IMR-90 (cell line): ENCODE measurements around the gene RCL1. TPM values are rescaled to one million over a fixed set of nuclear protein-coding genes. Genes with fewer than 3 reads are reported as not detected.

ENCODE experiments used
- ATAC-seq: fragments of 200-7000 bp; cut with Tn5 transposase; 2 replicates; pipeline ENCODE4 v1.9.1; 2020; ENCODE audit warnings: low read depth, mild to moderate bottlenecking, moderate library complexity
- BruUV-seq: library from RNA; stranded (reverse); fragments of 400-500 nt; replicated peaks from 2 replicates; lab custom pipeline; 2021; lab: Mats Ljungman, UMichigan
- CTCF ChIA-PET: fragments of 300-600 bp; formaldehyde crosslinking; extraction: SDS; loops from one replicate; lab custom pipeline; 2021; ENCODE audit warnings: antibody characterized with exemption; lab: Yijun Ruan, JAX
- POLR2A ChIA-PET: fragments of 300-600 bp; sonication (Branson Sonifier 250); formaldehyde crosslinking; loops from one replicate; lab custom pipeline; 2022; ENCODE audit warnings: antibody characterized with exemption; ENCODE audit not compliant: unreplicated experiment; lab: Charles Lee
- DNase-seq: peaks from one replicate; pipeline ENCODE4 v3.0.0; 2013
- H2AFZ ChIP-seq: replicated peaks from 2 replicates; pipeline ENCODE3; 2013; ENCODE audit warnings: low read length, mild to moderate bottlenecking; ENCODE audit not compliant: poor library complexity
- H2AK5ac ChIP-seq: 2 replicates; pipeline ENCODE4 v1.6.1; 2013; ENCODE audit warnings: low read depth, low read length, inconsistent platforms
- H2AK9ac ChIP-seq: replicated peaks from 2 replicates; pipeline ENCODE3; 2013; ENCODE audit warnings: mild to moderate bottlenecking, low read depth, low read length, moderate library complexity; ENCODE audit not compliant: poor library complexity
- H2BK120ac ChIP-seq: 2 replicates; pipeline ENCODE4 v1.6.1; 2013; ENCODE audit warnings: low read depth, low read length, inconsistent platforms
- H2BK15ac ChIP-seq: 3 replicates; pipeline ENCODE4 v1.6.1; 2013; ENCODE audit warnings: low read depth, low read length, inconsistent platforms
- H2BK20ac ChIP-seq: 2 replicates; pipeline ENCODE4 v1.6.1; 2013; ENCODE audit warnings: low read depth, mild to moderate bottlenecking, inconsistent platforms, low read length, moderate library complexity
- H2BK5ac ChIP-seq: 2 replicates; pipeline ENCODE4 v1.6.1; 2013; ENCODE audit warnings: mild to moderate bottlenecking, low read depth, low read length, inconsistent platforms; ENCODE audit not compliant: poor library complexity, severe bottlenecking
- H3K14ac ChIP-seq: replicated peaks from 2 replicates; pipeline ENCODE4 v1.6.1; 2013; ENCODE audit warnings: low read depth, low read length, inconsistent platforms
- H3K18ac ChIP-seq: 2 replicates; pipeline ENCODE4 v1.6.1; 2013; ENCODE audit warnings: low read depth, low read length, control low read depth
- H3K23ac ChIP-seq: 2 replicates; pipeline ENCODE4 v1.6.1; 2013; ENCODE audit warnings: low read depth, low read length, inconsistent platforms
- H3K27ac ChIP-seq: 2 replicates; pipeline ENCODE4 v1.5.1; 2013; ENCODE audit warnings: mild to moderate bottlenecking, control low read depth, low read length; ENCODE audit not compliant: insufficient read depth
- H3K27me3 ChIP-seq: 2 replicates; pipeline ENCODE4 v1.6.1; 2013; ENCODE audit warnings: low read length; ENCODE audit not compliant: control insufficient read depth, insufficient read depth
- H3K36me3 ChIP-seq: 2 replicates; pipeline ENCODE4 v1.6.1; 2013; ENCODE audit warnings: low read length, mixed read lengths; ENCODE audit not compliant: control insufficient read depth, insufficient read depth
- H3K4ac ChIP-seq: 2 replicates; pipeline ENCODE4 v1.6.1; 2013; ENCODE audit warnings: low read depth, low read length, inconsistent platforms
- H3K4me1 ChIP-seq: 2 replicates; pipeline ENCODE4 v1.6.1; 2013; ENCODE audit warnings: low read length, mixed read lengths; ENCODE audit not compliant: control insufficient read depth, insufficient read depth
- H3K4me2 ChIP-seq: 2 replicates; pipeline ENCODE4 v1.6.1; 2013; ENCODE audit warnings: low read depth, mild to moderate bottlenecking, control low read depth, low read length, moderate library complexity
- H3K4me3 ChIP-seq: 2 replicates; pipeline ENCODE4 v1.5.1; 2013; ENCODE audit warnings: low read depth, mild to moderate bottlenecking, control low read depth, low read length, moderate library complexity; ENCODE audit not compliant: insufficient read depth
- H3K56ac ChIP-seq: 2 replicates; pipeline ENCODE4 v1.6.1; 2013; ENCODE audit warnings: low read length, inconsistent platforms; ENCODE audit not compliant: insufficient read depth; ENCODE audit errors: extremely low read depth
- H3K79me1 ChIP-seq, 2 experiments: 2 replicates each; pipeline ENCODE4 v1.6.1; 2013; ENCODE audit warnings: low read length in 2 of 2, inconsistent platforms in 1 of 2, low read depth in 1 of 2
- H3K9ac ChIP-seq: 2 replicates; pipeline ENCODE4 v1.6.1; 2013; ENCODE audit warnings: low read depth, low read length, control low read depth
- H3K9me1 ChIP-seq: 2 replicates; pipeline ENCODE4 v1.6.1; 2013; ENCODE audit warnings: low read length, inconsistent platforms; ENCODE audit not compliant: insufficient read depth
- H3K9me3 ChIP-seq: 2 replicates; pipeline ENCODE4 v1.6.1; 2013; ENCODE audit warnings: low read length; ENCODE audit not compliant: control insufficient read depth, insufficient read depth
- H4K20me1 ChIP-seq: 2 replicates; pipeline ENCODE4 v1.6.1; 2013; ENCODE audit warnings: low read length, inconsistent platforms; ENCODE audit not compliant: insufficient read depth
- H4K5ac ChIP-seq: 2 replicates; pipeline ENCODE4 v1.6.1; 2013; ENCODE audit warnings: mild to moderate bottlenecking, low read depth, low read length, control low read depth
- H4K8ac ChIP-seq, 2 experiments: 2 replicates each; pipeline ENCODE4 v1.6.1; 2013; ENCODE audit warnings: low read depth in 2 of 2, low read length in 2 of 2, control low read depth in 1 of 2, inconsistent platforms in 1 of 2
- H4K91ac ChIP-seq: 2 replicates; pipeline ENCODE4 v1.6.1; 2013; ENCODE audit warnings: low read depth, low read length, inconsistent platforms; ENCODE audit not compliant: insufficient read depth
- BHLHE40 ChIP-seq: fragments of 150-350 bp; IDR thresholded peaks from 2 replicates; pipeline ENCODE4 v1.6.1; 2016; ENCODE audit warnings: mild to moderate bottlenecking, low read depth, low read length
- CEBPB ChIP-seq: IDR thresholded peaks from 2 replicates; pipeline ENCODE4 v1.6.1; 2012; ENCODE audit warnings: low read depth, low read length, improper control_type of control experiment
- CHD1 ChIP-seq: IDR thresholded peaks from 2 replicates; pipeline ENCODE4 v1.6.1; 2012; ENCODE audit warnings: low read depth, low read length, improper control_type of control experiment
- FOS ChIP-seq: fragments of 150-350 bp; IDR thresholded peaks from 2 replicates; pipeline ENCODE4 v1.6.1; 2016; ENCODE audit warnings: low read depth, low read length
- MAFK ChIP-seq: IDR thresholded peaks from 2 replicates; pipeline ENCODE4 v1.6.1; 2012; ENCODE audit warnings: low read depth, low read length, improper control_type of control experiment
- MAZ ChIP-seq: IDR thresholded peaks from 2 replicates; pipeline ENCODE4 v1.6.1; 2012; ENCODE audit warnings: low read depth, mild to moderate bottlenecking, low read length, improper control_type of control experiment, moderate library complexity, borderline replicate concordance
- MXI1 ChIP-seq: IDR thresholded peaks from 2 replicates; pipeline ENCODE4 v1.6.1; 2012; ENCODE audit warnings: low read depth, mild to moderate bottlenecking, low read length, moderate library complexity, borderline replicate concordance
- NFE2L2 ChIP-seq: fragments of 150-350 bp; IDR thresholded peaks from 2 replicates; pipeline ENCODE4 v1.6.1; 2016; ENCODE audit warnings: low read depth, mild to moderate bottlenecking, low read length
- RCOR1 ChIP-seq: IDR thresholded peaks from 2 replicates; pipeline ENCODE4 v1.6.1; 2012; ENCODE audit warnings: mild to moderate bottlenecking, low read length, improper control_type of control experiment; ENCODE audit not compliant: insufficient replicate concordance
- RFX5 ChIP-seq: IDR thresholded peaks from 2 replicates; pipeline ENCODE4 v1.8.0; 2012; ENCODE audit warnings: low read depth, mild to moderate bottlenecking, low read length, moderate library complexity
- SMC3 ChIP-seq: fragments of 150-350 bp; IDR thresholded peaks from 2 replicates; pipeline ENCODE4 v1.6.1; 2016; ENCODE audit warnings: low read depth, mild to moderate bottlenecking, antibody characterized with exemption, low read length, moderate library complexity
- WGBS, 2 experiments: methylation state at CpG; one replicate each; pipeline versions ENCODE4 v1.1.5 to v1.1.7; 2013; ENCODE audit warnings: missing lambda C conversion rate in 2 of 2; ENCODE audit not compliant: insufficient read length in 1 of 2; ENCODE audit errors: extremely low coverage in 2 of 2; 5-methylcytosine and 5-hydroxymethylcytosine counted together
- dilution Hi-C: fragments of 300-500 bp; cut with HindIII; formaldehyde crosslinking; loops from one replicate; pipeline ENCODE4 v1.14.3; 2018; ENCODE audit warnings: low sequenced_read_pairs; ENCODE audit not compliant: unreplicated experiment
- in situ Hi-C: fragments of 300-500 bp; cut with MboI; formaldehyde crosslinking; loops from 3 replicates; pipeline ENCODE4 v1.14.3; 2019; ENCODE audit warnings: low sequenced_read_pairs, inconsistent platforms, mixed read lengths
- intact Hi-C: fragments of 100-400 bp; cut with micrococcal nuclease; formaldehyde crosslinking; loops from 2 replicates; pipeline ENCODE4 v1.10.0; 2022
- polyA plus RNA-seq, 3 experiments: library from polyadenylated mRNA; depleted of rRNA; stranded (reverse); fragments of >200 nt; gene quantifications; 2 replicates each; pipeline ENCODE4 v1.2.3, GENCODE V29; 2012; ENCODE audit warnings: low replicate concordance in 1 of 3
- total RNA-seq: library from RNA; depleted of rRNA; stranded (reverse); fragments of >200 nt; gene quantifications from 2 replicates; pipeline ENCODE4 v1.2.3, GENCODE V29; 2012
- TF ChIP-seq, protein P1 (sequence below): conservative IDR thresholded peaks from 2 replicates; pipeline ENCODE4 v1.5.1; 2012; ENCODE audit warnings: mild to moderate bottlenecking, low read depth, low read length, improper control_type of control experiment
- TF ChIP-seq, protein P2 (sequence below): fragments of 150-350 bp; IDR thresholded peaks from 2 replicates; pipeline ENCODE4 v1.6.1; 2017; ENCODE audit warnings: mild to moderate bottlenecking, antibody characterized with exemption, low read length, low read depth
- TF ChIP-seq, protein P3 (sequence below): fragments of 150-350 bp; IDR thresholded peaks from 2 replicates; pipeline ENCODE4 v1.6.1; 2016; ENCODE audit warnings: low read depth, mild to moderate bottlenecking, low read length, moderate library complexity, borderline replicate concordance

Gene RCL1
- total and polyA plus RNA-seq, 2 of the 4 experiments (the other 2 are of a cell fraction) = 12.3 to 13.8 TPM

DNA sequence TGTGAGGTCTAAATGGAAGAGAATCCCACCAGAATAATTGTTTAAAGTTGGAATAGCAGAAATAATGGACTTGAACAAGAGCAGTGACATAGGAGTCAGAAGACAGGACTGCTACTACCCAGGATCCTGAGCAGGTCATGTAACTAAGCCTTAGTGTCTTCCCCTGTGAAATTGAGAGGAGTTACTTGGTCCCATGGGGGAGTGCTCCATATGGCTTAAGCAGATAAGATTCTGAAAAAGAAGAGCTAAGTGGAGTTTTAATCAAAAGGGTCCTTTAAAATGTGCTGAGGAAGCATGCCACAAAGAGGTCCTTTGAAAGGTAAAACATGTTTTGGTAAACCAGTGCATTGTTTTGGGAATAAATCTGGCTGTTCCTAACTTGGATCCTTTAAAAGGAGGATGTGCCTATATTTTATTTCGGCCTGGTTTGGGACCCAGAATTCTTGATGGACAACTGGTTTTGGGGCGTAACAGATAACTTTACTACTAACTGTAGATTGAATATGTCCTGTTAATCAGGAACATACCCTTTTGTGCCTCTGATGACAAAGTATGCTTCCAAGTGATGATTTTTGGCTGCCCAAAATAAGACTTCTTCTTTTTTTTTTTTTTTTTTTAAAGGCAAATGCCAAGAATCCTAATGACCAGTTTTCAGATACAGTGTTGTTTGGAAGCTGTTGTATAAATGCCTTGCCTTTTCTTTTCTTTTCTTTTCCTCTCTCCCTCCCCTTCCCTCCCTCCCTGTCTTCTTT, 5.7 kb downstream of the RCL1 start:
- H3K27me3 ChIP-seq = no peaks in the 10 kb centered on the region
- POLR2A ChIA-PET = interaction anchor here (0.7 kb wide), 1 partner anchor 125 kb away, joined by 8 read pairs; no protein-coding TSS in a partner anchor
- no peaks in the 10 kb centered on the region for H3K36me3 ChIP-seq
- no TSS peak for BruUV-seq
- no peak overlapping the region for H2BK15ac ChIP-seq
- no CpG with 5 or more reads among the region's 2 CpGs for WGBS, 2 experiments
- H4K5ac ChIP-seq = no peak overlapping the region
- H3K9me1 ChIP-seq = peaks cover 7% of the 10 kb centered on the region
- no peak overlapping the region for H3K56ac ChIP-seq
- H3K27ac ChIP-seq = no peak overlapping the region
- in situ Hi-C loops = no loop called here
- H4K20me1 ChIP-seq = no peaks in the 10 kb centered on the region
- CTCF ChIA-PET = no interaction called here
- H2BK120ac ChIP-seq = no peak overlapping the region
- H3K79me1 ChIP-seq = peaks cover 23 to 58% of the 10 kb centered on the region in 2 experiments
- H3K4me2 ChIP-seq = no peak overlapping the region
- no peak overlapping the region for H4K91ac ChIP-seq
- no peak overlapping the region for H3K4me3 ChIP-seq
- no peak overlapping the region for H4K8ac ChIP-seq
- ATAC-seq (no peak), DNase-seq (no peak)
- H2AK9ac ChIP-seq = no peak overlapping the region
- intact Hi-C loops = loop anchor here (10.0 kb wide), 1 partner anchor 126 kb away; no protein-coding TSS in a partner anchor
- dilution Hi-C loops = no loop called here
- H3K14ac ChIP-seq = no peak overlapping the region
- no peak overlapping the region for H2BK20ac ChIP-seq
- no peak overlapping the region for H3K23ac ChIP-seq
- no peak overlapping the region for H2AK5ac ChIP-seq
- no peaks in the 10 kb centered on the region for H3K9me3 ChIP-seq
- H2AFZ ChIP-seq = no peak overlapping the region
- H3K4me1 ChIP-seq = peaks cover 3% of the 10 kb centered on the region; the same call in 1 of the 2 replicates
- no peak overlapping the region for H3K18ac ChIP-seq
- H3K4ac ChIP-seq = no peak overlapping the region
- H3K9ac ChIP-seq = no peak overlapping the region
- TF ChIP-seq MAFK = no peak
- TF ChIP-seq MXI1 = no peak
- no peak for TF ChIP-seq RCOR1
- TF ChIP-seq, protein P1, sequence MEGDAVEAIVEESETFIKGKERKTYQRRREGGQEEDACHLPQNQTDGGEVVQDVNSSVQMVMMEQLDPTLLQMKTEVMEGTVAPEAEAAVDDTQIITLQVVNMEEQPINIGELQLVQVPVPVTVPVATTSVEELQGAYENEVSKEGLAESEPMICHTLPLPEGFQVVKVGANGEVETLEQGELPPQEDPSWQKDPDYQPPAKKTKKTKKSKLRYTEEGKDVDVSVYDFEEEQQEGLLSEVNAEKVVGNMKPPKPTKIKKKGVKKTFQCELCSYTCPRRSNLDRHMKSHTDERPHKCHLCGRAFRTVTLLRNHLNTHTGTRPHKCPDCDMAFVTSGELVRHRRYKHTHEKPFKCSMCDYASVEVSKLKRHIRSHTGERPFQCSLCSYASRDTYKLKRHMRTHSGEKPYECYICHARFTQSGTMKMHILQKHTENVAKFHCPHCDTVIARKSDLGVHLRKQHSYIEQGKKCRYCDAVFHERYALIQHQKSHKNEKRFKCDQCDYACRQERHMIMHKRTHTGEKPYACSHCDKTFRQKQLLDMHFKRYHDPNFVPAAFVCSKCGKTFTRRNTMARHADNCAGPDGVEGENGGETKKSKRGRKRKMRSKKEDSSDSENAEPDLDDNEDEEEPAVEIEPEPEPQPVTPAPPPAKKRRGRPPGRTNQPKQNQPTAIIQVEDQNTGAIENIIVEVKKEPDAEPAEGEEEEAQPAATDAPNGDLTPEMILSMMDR = no peak
- TF ChIP-seq SMC3 = no peak
- TF ChIP-seq BHLHE40 = no peak
- TF ChIP-seq CEBPB = no peak
- TF ChIP-seq NFE2L2 = no peak
- TF ChIP-seq, protein P2, sequence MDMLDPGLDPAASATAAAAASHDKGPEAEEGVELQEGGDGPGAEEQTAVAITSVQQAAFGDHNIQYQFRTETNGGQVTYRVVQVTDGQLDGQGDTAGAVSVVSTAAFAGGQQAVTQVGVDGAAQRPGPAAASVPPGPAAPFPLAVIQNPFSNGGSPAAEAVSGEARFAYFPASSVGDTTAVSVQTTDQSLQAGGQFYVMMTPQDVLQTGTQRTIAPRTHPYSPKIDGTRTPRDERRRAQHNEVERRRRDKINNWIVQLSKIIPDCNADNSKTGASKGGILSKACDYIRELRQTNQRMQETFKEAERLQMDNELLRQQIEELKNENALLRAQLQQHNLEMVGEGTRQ = no peak
- TF ChIP-seq MAZ = no peak
- no peak for TF ChIP-seq RFX5
- no peak for TF ChIP-seq FOS
- no peak for TF ChIP-seq CHD1
- TF ChIP-seq, protein P3, sequence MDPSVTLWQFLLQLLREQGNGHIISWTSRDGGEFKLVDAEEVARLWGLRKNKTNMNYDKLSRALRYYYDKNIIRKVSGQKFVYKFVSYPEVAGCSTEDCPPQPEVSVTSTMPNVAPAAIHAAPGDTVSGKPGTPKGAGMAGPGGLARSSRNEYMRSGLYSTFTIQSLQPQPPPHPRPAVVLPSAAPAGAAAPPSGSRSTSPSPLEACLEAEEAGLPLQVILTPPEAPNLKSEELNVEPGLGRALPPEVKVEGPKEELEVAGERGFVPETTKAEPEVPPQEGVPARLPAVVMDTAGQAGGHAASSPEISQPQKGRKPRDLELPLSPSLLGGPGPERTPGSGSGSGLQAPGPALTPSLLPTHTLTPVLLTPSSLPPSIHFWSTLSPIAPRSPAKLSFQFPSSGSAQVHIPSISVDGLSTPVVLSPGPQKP = no peak
- H2BK5ac ChIP-seq = no peak overlapping the region
